ENCODE data around the gene NTNG1. TPM values are rescaled to one million over a fixed set of nuclear protein-coding genes. Genes with fewer than 3 reads are reported as not detected.

Gene NTNG1
- total and polyA plus RNA-seq, 2 of the 13 experiments (the other 11 are each of a cell fraction or from before 2014, with no cell fraction given) = not detected

GRCh38 chr1:107213225-107213624 lies 72.4 kb downstream of the NTNG1 start:
- Histone ChIP-seq H3K36me3 (replicated peaks in 1 of 2; ENCODE audit: control insufficient read depth in 1 of 2, insufficient read depth in 2 of 2, low read length in 2 of 2) (no peaks in the 10 kb centered on the region), H3K79me2 (ENCODE audit: insufficient read depth, low read length) (no peaks in the 10 kb centered on the region), H3K4me1 (ENCODE audit: insufficient read depth, low read length) (no peaks in the 10 kb centered on the region), H4K20me1 (ENCODE audit: insufficient read depth, low read length) (no peaks in the 10 kb centered on the region), H3K4me3 (replicated peaks in 1 of 3; ENCODE audit: insufficient read depth in 1 of 3, low read depth in 2 of 3, low read length in 3 of 3) (no peak overlapping the region), H3K27me3 (ENCODE audit: control insufficient read depth in 1 of 2, insufficient read depth in 2 of 2, low read length in 2 of 2) (no peaks in the 10 kb centered on the region), H3K9me3 (ENCODE audit: low read length) (no peaks in the 10 kb centered on the region), H3K27ac (ENCODE audit: extremely low read length, insufficient read depth, low read length) (no peak overlapping the region), H3K4me2 (ENCODE audit: low read depth, low read length) (no peak overlapping the region), H2AFZ (ENCODE audit: low read length) (no peak overlapping the region), H3K9ac (ENCODE audit: insufficient read depth, low read depth, low read length) (no peak overlapping the region)
- FAIRE-seq (no peak), ATAC-seq (no peak), DNase-seq (ENCODE audit: low spot score) (no peak)
- in situ Hi-C loops (cut with HindIII; ENCODE audit: extremely low pct_ligation_motif_present, low pct_unique_long_range_greater_than_20kb) (no loop called here), intact Hi-C loops (cut with micrococcal nuclease; ENCODE audit: unreplicated experiment) (no loop called here)
- ChIA-PET CTCF (ENCODE audit: low intra/inter-chr PET ratio, low total read pairs) (no interaction called here), POLR2A (no interaction called here)
- no TSS peak for BruUV-seq (replicated peaks)
- TF ChIP-seq FUBP1 (CRISPR knock-in tag; IDR thresholded peaks at IDR 0.05; ENCODE audit: borderline replicate concordance) (no peak), RXRB (CRISPR knock-in tag; IDR thresholded peaks at IDR 0.05; ENCODE audit: borderline replicate concordance) (no peak), JUNB (CRISPR knock-in tag; IDR thresholded peaks at IDR 0.05; ENCODE audit: borderline replicate concordance) (no peak), ZNF773 (CRISPR knock-in tag; IDR thresholded peaks at IDR 0.05; ENCODE audit: borderline replicate concordance) (no peak), MYNN (CRISPR knock-in tag; IDR thresholded peaks at IDR 0.05; ENCODE audit: low read depth) (no peak), TBL1XR1 (IDR thresholded peaks at IDR 0.05; ENCODE audit: borderline replicate concordance, low read length, partially characterized antibody) (no peak), SRSF4 (IDR thresholded peaks at IDR 0.05; ENCODE audit: low read depth, low read length, poor library complexity, severe bottlenecking) (no peak), PCBP2 (optimal IDR thresholded peaks at IDR 0.05; ENCODE audit: low read depth, low read length, poor library complexity, severe bottlenecking) (no peak), SNAI1 (CRISPR knock-in tag; IDR thresholded peaks at IDR 0.05; ENCODE audit: borderline replicate concordance) (no peak), PAXIP1 (CRISPR knock-in tag; conservative IDR thresholded peaks at IDR 0.05) (no peak), NR2F6 (IDR thresholded peaks at IDR 0.05) (no peak), NR2F6 (CRISPR knock-in tag; IDR thresholded peaks at IDR 0.05) (no peak), GABPB1 (CRISPR knock-in tag; IDR thresholded peaks at IDR 0.05) (no peak), ZNF644 (CRISPR knock-in tag; IDR thresholded peaks at IDR 0.05; ENCODE audit: low read depth) (no peak), IKZF1 (IDR thresholded peaks at IDR 0.05) (no peak), NCOR1 (IDR thresholded peaks at IDR 0.05; ENCODE audit: borderline replicate concordance, low read length) (no peak)
- WGBS (ENCODE audit: low lambda C conversion rate) = 56% methylated on average over 7 of the region's 7 CpGs
